Activated naive CD4-positive, alpha-beta T cell treated with anti-CD3 and anti-CD28 coated beads, Interleukin-2, amount 50 U/mL, for 72 hours (primary cell): ENCODE results near the gene HSPBAP1. TPM values are rescaled to one million over a fixed set of nuclear protein-coding genes. Genes with fewer than 3 reads are reported as not detected.

Experiments used
- ATAC-seq, 2 donors: fragments of 150-1000 bp; cut with Tn5 transposase; 2 replicates each; pipeline ENCODE4 v1.10.0; 2021; ENCODE audit warnings: mild to moderate bottlenecking in 2 of 2, moderate library complexity in 2 of 2
- DNase-seq, 2 donors: peaks; one replicate each; pipeline ENCODE4 v3.0.0; 2021 to 2022; ENCODE audit warnings: low spot score in 2 of 2
- H3K27ac Mint-ChIP-seq, 2 donors: one replicate each; pipeline ENCODE4 v1.8.0; 2022; ENCODE audit warnings: mild to moderate bottlenecking in 2 of 2, mixed read lengths in 2 of 2
- H3K36me3 Mint-ChIP-seq, 2 donors: one replicate each; pipeline ENCODE4 v1.8.0; 2022; ENCODE audit warnings: mixed read lengths in 2 of 2
- H3K9me3 Mint-ChIP-seq, 2 donors: one replicate each; pipeline ENCODE4 v1.8.0; 2022; ENCODE audit warnings: mixed read lengths in 2 of 2
- total RNA-seq, 2 donors: library from RNA; stranded (reverse); gene quantifications; one replicate each; pipeline ENCODE4 v1.2.3, GENCODE V29; 2022

The HSPBAP1 gene, protein sequence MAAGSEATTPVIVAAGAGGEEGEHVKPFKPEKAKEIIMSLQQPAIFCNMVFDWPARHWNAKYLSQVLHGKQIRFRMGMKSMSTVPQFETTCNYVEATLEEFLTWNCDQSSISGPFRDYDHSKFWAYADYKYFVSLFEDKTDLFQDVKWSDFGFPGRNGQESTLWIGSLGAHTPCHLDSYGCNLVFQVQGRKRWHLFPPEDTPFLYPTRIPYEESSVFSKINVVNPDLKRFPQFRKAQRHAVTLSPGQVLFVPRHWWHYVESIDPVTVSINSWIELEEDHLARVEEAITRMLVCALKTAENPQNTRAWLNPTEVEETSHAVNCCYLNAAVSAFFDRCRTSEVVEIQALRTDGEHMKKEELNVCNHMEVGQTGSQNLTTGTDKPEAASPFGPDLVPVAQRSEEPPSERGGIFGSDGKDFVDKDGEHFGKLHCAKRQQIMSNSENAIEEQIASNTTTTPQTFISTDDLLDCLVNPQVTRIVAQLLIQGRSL
- total RNA-seq, result 1 to 10 TPM; 5.3 to 6.6 TPM

DNA sequence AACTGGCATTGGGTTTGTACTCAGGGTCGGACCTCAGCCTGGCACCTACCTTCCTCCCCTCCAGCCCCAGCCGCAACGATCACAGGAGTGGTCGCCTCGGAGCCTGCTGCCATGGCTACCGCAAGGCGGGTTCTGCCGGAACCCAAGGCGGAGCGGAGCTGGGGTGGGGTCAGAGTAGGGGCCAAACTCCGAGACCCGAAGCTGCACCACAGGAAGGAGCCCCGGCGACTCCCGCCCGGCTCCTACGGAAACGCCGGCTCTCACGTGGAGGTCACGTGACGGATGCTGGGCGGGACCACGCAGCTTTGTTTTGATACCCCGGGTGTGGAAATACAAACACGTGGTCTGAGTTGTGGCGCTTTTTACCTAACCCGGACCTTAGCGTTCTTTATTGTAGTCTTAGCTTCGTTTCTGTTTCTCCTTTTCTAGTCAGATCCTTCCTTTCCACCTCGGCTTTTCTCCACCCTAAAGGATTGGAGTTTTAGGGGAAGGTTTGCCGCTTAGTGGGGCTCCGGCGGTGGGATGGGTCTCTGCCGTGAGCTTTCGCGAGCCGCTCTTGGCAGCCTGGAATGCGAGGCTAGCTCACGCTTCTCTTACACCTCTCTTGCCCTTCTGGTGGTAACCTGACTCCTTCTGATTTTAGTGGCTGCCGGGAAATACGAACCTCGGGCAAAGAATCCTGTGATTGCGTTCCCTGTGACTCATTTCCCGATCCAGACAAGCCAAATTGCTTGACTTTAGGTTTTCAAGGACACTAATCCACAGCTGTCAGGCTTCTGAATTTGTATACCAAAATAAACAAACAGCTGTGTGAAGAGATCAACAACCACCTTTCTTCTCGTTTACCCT, at the start of gene HSPBAP1:
TSS of gene HSPBAP1 (minus strand) at position 264 of the 849 bp plus-strand sequence. CDS start at position 113, 151 bp downstream.
- H3K36me3 Mint-ChIP-seq, result peaks cover 0 to 7% of the 10 kb centered on the region in 2 donors
- ATAC-seq, result peak; percentile 66 to 70
- no peaks in the 10 kb centered on the region for H3K9me3 Mint-ChIP-seq
- peak; percentile 85 to 91 for DNase-seq
- peak within 1 kb of the TSS in 1 of 2 donors; percentile 91 for H3K27ac Mint-ChIP-seq

DNA sequence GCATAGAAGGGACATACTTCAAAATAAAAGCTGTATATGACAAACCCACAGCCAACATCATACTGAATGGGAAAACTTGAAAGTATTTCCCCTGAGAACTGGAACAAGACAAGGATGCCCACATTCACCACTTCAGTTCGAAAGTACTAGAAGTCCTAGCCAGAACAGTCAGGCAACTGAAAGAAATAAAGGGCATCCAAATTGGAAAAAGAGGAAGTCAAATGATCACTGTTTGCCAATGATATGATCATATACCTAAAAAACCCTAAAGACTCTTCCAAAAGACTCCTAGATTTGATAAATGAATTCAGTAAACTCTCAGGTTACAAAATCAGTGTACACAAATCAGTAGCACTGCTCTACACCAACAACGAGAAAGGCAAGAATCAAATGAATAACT, 42.0 kb upstream of the HSPBAP1 start:
- H3K27ac Mint-ChIP-seq, result no peak overlapping the region
- no peak for DNase-seq
- no peaks in the 10 kb centered on the region for H3K9me3 Mint-ChIP-seq
- ATAC-seq, result no peak
- H3K36me3 Mint-ChIP-seq, result peaks cover 11 to 15% of the 10 kb centered on the region in 2 donors

DNA sequence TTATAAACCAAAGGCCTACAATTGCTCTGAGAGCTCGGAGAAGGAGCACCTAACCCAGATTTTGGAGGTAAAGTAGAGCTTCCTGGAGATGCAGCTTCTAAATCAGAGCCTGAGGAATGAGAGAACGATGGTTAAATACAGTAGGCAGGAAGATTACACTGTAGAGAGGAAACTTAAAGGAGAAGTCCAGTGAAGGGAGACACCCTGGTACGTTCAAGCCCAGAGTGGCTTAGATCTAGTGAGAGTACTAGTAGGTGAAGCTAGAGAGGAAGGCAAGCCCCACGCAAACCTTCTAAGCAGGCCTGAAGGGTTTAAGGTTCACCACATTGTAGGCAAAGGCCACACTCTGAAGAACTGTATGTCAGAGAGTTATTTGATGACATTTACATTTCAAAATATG, 34.6 kb upstream of the HSPBAP1 start:
- H3K27ac Mint-ChIP-seq, result no peak overlapping the region

DNA sequence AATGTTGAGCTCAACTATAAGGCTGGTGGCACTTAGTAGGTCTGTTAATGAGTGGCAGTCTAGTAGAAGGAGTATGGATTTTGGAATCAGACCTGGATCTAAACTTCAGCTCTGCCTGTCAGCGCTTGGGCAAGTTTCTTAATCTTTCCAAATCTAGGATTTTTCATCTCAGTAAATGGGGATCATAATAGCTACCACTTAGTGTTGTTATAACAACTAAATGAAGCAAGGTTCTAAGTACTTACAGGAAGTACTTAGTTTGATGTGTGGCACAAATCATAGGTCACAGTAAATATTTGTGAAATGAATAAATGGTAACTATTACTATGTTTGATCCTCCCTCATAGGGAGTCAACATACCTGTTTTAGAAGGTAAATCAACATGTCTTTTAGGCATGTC, 32.6 kb upstream of the HSPBAP1 start:
- H3K36me3 Mint-ChIP-seq, result peaks cover 0 to 4% of the 10 kb centered on the region in 2 donors
- H3K27ac Mint-ChIP-seq, result no peak overlapping the region
- DNase-seq, result no peak
- no peaks in the 10 kb centered on the region for H3K9me3 Mint-ChIP-seq
- no peak for ATAC-seq

More for the DNA sequence above, 34.6 kb upstream of the HSPBAP1 start:
- peaks cover 0 to 4% of the 10 kb centered on the region in 2 donors for H3K36me3 Mint-ChIP-seq
- ATAC-seq, result no peak
- no peak for DNase-seq
- no peaks in the 10 kb centered on the region for H3K9me3 Mint-ChIP-seq

DNA sequence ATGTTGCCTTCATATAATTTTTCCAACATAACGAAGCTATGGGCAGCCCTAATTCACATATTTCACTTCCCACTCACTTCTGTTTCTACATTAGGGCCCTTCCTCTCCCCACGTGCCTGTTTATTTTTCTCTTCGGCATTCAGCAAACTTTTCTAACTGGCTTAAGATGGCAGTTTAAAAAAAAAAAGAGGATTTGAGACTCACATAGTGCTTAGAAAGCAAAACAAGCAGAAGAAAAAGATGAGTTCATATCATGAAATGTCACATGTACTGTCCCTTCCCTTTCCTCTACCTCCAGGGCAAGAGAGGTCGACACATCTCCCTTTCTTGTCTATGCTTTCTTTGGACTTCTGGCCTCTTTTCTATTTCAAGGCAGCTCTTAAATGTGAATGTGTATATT, 31.8 kb upstream of the HSPBAP1 start:
- ATAC-seq, result no peak
- DNase-seq, result no peak
- H3K36me3 Mint-ChIP-seq, result peaks cover 0 to 4% of the 10 kb centered on the region in 2 donors
- H3K9me3 Mint-ChIP-seq, result no peaks in the 10 kb centered on the region
- H3K27ac Mint-ChIP-seq, result no peak overlapping the region

DNA sequence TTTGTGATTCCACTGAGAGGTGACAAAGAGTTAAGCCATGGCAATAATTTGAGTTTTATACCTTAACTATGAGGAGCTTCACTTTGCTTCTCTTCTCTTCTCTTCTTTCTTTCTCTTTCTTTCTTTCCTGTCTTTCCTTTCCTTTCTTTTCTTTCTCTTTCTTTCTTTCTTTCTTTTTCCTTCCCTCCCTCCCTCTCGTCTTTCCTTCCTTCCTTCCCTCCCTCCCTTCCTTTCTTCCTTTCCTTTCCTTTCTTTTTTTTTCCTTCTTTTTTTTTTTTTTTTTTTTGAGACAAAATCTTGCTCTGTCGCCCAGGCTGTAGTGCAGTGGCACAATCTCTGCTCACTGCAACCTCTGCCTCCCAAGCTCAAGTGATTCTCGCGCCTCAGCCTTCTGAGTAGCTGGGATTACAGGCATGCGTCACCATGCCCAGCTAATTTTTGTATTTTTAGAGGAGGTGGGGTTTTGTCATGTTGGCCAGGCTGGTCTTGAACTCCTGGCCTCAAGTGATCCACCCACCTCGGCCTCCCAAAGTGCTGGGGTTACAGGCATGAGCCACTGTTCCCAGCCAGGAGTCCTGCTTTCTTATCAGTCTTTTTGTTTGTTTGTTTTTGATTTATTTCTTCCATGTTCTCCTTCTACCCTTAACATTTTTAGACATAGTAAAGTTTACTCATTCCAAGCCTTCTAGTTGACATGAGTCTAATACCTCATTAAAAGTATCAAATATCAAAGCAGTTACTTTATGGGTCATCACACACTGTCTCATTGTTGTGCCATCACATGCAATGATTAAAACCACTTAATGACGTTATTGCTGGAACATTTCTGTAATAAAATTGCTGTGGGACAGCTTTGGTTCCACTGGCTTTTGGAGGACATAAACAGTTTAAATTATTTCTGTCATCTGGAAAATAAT, 31.1 kb upstream of the HSPBAP1 start:
- peaks cover 0 to 4% of the 10 kb centered on the region in 2 donors for H3K36me3 Mint-ChIP-seq
- H3K27ac Mint-ChIP-seq, result no peak overlapping the region
- no peak for ATAC-seq
- no peak for DNase-seq
- H3K9me3 Mint-ChIP-seq, result no peaks in the 10 kb centered on the region

DNA sequence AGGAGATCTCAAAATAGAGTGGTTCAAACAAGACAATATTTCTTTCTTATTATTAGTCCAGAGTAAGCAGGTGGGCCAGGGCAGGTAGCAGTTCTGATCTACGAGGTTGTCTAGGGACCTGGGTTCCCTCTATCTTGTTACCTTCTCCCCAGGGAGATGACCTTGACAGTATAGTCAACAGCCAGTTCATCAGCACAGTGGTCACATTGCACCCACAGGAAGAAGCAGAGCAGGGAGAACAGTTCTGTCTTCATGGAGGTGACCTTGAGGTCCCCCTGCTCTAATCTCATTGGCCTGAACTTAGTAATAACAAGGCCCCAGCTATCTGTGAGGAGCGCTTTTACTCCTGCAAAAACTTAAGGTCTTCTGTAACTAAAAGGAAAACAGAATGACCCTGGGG, 23.0 kb upstream of the HSPBAP1 start:
- ATAC-seq (no peak), DNase-seq (no peak)
- Mint-ChIP-seq H3K9me3 (no peaks in the 10 kb centered on the region), H3K36me3 (peaks cover 4 to 6% of the 10 kb centered on the region in 2 donors), H3K27ac (no peak overlapping the region)

DNA sequence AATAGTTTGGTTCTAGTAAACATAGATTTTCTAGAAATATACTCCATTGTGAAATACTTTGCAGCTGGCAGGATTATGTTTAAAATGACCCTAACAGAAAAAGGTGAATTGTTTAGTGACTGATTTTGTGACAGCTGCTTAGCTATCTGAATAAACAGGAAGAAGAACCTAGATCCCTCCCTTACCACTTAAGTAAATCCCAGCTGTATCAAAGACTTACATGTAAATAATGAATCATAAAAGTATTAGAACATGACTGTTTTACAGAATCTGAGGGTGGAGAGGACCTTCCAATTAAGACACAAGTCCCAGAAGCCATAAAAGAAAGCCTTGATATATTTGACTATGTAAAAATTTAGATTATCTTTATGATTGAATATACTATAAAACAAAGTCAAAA, 17.1 kb upstream of the HSPBAP1 start:
- Mint-ChIP-seq H3K27ac (no peak overlapping the region), H3K36me3 (peaks cover 0 to 5% of the 10 kb centered on the region in 2 donors), H3K9me3 (no peaks in the 10 kb centered on the region)
- DNase-seq (no peak), ATAC-seq (peak in 1 of 2 donors; percentile 43)

DNA sequence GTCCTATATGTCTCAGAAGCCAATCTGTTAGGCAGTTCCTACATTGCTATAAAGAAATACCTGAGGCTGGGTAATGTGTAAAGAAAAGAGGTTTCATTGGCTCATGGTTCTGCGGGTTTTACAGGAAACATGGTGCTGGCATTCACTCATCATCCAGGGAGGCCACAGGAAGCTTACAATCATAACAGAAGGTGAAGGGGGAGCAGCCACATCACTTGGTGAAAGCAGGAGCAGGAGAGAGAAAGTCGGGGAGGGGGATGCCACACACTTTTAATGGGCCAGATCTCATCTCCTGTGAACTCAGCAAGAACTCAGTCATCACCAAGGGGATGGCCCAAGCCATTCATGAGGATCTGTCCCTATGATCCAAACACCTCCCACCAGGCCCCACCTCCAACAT, 10.3 kb upstream of the HSPBAP1 start:
- peaks cover 6 to 10% of the 10 kb centered on the region in 2 donors for H3K36me3 Mint-ChIP-seq
- ATAC-seq (peak in 1 of 2 donors; percentile 67), DNase-seq (no peak)

DNA sequence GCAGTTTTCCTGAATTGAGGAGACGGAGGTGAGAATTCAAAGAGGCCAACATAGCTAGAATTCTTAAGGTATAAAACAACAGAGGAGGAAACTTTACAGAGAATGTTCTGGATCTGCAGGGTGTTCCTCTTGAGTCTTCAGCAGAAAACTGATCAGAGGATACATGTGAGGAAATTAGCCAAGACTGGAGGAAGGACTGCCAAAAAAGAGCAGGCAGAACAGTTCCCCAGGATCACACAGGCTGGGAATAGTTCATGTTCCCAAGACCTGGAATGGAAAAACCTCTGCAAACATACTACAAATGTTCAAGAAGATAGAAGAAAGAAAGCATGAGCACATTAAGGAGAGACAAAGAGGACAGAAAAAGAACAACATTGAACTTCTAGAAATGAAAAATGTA, 8.7 kb upstream of the HSPBAP1 start:
- ATAC-seq (no peak), DNase-seq (no peak)
- Mint-ChIP-seq H3K27ac (no peak overlapping the region), H3K9me3 (peaks cover 0 to 5% of the 10 kb centered on the region in 2 donors), H3K36me3 (peaks cover 5 to 6% of the 10 kb centered on the region in 2 donors)

More for the DNA sequence above, 10.3 kb upstream of the HSPBAP1 start:
- Mint-ChIP-seq H3K27ac (peak overlapping the region in 1 of 2 donors; percentile 37), H3K9me3 (peaks cover 0 to 5% of the 10 kb centered on the region in 2 donors)

DNA sequence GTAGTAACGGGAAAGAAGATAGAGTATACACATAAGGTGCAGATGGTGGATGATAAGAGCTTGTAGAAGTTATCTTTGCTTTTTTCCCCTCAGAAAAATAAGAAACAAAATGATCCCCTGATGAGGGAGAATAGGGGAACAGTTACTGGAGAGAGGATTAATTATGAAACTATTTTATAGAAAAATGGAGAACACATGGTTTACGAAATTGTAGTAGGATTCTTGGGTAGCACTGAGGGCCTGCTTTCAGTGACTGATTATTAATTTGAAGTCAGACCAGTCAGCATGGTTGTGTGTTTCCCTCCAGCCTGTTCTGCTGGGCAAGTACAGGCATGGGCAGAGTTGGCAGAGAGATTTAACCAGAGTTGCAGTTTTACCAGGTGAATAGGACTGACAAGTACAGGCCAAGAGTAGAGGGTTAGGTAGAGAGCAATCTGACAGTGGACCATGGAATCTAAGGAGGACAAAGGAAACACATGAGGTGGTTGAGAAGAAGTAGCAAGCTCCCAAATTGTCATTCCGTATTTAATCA, 7.1 kb upstream of the HSPBAP1 start:
- no peak for DNase-seq
- Mint-ChIP-seq H3K36me3 (peaks cover 5 to 6% of the 10 kb centered on the region in 2 donors), H3K9me3 (peaks cover 0 to 5% of the 10 kb centered on the region in 2 donors), H3K27ac (no peak overlapping the region)
- no peak for ATAC-seq

DNA sequence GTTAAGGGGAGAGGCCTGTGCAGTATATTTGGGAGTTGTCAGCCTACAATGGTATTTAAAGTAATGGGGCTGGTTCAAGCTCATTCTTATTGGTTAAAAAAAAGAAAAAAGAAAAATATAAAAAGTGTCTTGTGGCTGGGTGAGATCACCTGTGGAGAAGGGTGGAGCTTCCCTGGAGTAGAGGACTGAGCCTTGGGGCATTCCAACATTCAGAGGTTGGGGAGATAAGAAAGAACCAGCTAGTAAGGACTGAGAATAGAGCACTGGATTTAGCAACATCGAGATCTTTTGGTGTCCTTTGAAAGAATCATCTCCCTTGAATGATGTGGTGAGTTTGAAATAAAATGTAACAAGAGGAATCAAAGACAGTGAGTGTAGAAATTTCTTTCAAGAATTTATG, 6.4 kb upstream of the HSPBAP1 start:
- ATAC-seq (no peak), DNase-seq (no peak)
- Mint-ChIP-seq H3K27ac (no peak overlapping the region), H3K36me3 (peaks cover 5 to 6% of the 10 kb centered on the region in 2 donors), H3K9me3 (peaks cover 0 to 5% of the 10 kb centered on the region in 2 donors)

DNA sequence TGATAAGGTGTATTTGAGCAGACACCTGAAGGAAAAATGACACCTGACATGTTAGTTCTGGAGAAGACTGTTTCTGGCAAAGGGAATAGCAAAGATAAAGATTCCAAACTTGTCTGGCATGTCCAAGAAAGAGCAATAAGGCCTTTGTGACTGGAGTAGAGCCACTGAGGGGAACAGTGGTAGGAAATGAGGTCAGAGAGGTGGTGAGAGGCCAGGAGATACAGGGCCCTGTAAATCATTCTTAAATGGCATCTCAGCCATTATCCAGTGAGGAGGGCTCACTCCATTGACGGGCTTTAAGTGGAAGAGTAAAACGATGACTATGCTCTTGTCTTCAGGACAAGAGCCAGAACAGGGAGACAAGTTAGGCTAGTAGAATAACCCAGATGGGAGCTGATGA, 5.7 kb upstream of the HSPBAP1 start:
- Mint-ChIP-seq H3K9me3 (peaks cover 0 to 5% of the 10 kb centered on the region in 2 donors), H3K27ac (no peak overlapping the region), H3K36me3 (peaks cover 5 to 6% of the 10 kb centered on the region in 2 donors)
- DNase-seq (no peak), ATAC-seq (no peak)

DNA sequence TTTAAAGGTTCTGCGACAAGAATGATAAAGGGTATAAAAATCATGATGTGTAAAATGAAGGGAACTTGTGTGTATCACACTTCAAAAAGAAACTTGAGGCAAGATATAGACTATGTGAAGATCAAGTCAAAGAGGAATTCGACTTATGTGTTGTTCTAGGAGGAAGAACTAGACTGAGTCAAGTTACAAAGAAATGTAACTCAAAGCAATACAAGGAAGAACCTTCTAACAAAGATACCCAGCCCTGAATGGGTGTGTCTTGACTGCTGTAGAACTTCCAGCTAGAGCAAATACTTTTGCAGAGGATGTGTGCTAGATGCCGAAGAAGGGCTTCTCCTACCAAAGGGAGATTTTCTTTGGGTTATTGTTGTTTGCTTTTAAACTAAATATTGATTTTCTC, 3.7 kb upstream of the HSPBAP1 start:
- peaks cover 0 to 7% of the 10 kb centered on the region in 2 donors for H3K36me3 Mint-ChIP-seq
- H3K9me3 Mint-ChIP-seq, result no peaks in the 10 kb centered on the region
- ATAC-seq, result peak in 1 of 2 donors; percentile 37
- no peak overlapping the region for H3K27ac Mint-ChIP-seq
- DNase-seq, result no peak

DNA sequence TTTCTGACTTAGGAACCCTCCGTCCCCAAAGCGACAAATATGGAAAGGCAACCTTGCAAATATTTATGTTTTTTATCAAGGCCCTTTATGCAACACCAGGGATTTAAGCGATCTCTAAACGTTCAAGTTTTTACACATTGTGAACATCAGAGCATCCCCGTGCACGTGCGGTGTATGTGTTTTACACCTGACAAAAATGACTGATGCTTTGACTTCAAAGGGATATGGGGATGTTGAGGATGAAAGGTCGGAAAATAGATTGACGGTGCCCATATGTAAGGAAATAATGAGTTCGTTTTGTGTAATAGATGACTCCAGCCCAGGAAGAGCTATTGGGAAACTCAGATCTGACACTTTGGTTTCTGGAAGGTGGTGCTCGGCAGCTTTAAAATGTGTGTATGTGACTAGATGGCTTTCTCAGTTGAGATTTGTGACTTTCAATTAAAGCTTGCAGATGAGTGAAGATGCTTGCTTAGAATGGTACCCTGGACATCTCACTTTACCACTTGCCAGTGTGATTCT, 2.1 kb upstream of the HSPBAP1 start:
- peak; percentile 4 to 19 for ATAC-seq
- no peak for DNase-seq
- H3K27ac Mint-ChIP-seq, result no peak overlapping the region
- no peaks in the 10 kb centered on the region for H3K9me3 Mint-ChIP-seq
- peaks cover 0 to 7% of the 10 kb centered on the region in 2 donors for H3K36me3 Mint-ChIP-seq
